ENCODE measurements around the gene GPR146.
"Not testable (repeated sequence)": the region's sequence is repeated elsewhere in the genome, so short reads cannot be mapped to it uniquely, and the experiment has no call there.

GPR146 gene

DNA sequence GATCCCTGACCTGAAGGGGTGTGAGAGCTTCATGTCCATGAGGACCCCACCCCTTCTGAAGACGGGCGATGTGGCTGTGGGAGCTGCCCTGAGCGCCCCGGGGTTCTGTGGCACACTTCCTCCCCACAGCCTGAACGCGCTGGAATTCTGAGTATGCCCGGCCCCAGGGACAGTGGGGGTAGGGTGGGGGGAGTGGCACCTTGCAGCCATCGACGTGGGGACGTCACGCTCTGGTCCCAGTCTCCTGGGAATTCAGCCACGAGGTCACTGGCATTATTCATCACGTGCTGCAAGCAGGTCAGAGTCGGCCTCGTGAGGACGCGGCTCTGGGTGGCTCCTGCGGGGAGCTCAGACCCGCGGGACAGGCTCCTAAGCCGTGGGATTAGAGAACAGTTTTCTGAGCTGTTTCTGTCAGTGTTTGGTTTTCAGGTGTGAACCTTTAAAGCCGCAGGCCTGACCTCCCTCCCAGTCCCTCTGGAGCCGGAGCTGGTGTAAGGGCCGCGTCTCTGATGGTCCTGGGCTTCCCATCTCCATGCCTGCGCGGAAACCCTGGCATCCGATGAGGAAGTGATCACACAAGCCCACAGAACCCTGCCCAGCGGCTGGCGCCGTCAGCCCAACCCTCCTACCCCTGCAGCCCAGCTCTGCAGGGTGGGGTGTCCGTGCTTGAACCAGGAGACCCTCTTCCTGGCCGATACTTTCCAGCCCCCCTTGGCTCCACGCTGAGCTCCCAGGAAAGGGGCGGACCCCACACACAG lies 16.1 kb downstream of the GPR146 start:
- no peak for DNase-seq

DNA sequence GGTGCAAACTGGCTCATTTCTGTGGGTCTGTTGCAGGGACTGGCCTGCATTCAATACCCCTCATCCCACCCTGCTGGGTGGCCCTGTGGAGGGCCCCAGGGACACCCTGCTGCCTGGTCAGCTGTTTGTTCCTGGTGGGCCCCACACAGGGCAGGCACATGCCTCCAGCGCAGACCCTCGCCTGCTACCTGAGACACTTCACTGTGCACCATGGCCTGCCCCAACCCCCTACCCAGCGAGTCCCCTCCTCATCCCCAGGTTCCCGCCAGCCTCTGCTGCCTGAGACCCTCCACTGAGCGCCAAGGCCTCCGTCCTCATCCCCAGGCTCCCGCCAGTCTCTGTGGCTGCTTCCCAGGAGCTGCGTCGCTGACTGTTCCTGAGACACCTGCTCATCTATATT lies 16.8 kb downstream of the GPR146 start:
- DNase-seq: no peak

DNA sequence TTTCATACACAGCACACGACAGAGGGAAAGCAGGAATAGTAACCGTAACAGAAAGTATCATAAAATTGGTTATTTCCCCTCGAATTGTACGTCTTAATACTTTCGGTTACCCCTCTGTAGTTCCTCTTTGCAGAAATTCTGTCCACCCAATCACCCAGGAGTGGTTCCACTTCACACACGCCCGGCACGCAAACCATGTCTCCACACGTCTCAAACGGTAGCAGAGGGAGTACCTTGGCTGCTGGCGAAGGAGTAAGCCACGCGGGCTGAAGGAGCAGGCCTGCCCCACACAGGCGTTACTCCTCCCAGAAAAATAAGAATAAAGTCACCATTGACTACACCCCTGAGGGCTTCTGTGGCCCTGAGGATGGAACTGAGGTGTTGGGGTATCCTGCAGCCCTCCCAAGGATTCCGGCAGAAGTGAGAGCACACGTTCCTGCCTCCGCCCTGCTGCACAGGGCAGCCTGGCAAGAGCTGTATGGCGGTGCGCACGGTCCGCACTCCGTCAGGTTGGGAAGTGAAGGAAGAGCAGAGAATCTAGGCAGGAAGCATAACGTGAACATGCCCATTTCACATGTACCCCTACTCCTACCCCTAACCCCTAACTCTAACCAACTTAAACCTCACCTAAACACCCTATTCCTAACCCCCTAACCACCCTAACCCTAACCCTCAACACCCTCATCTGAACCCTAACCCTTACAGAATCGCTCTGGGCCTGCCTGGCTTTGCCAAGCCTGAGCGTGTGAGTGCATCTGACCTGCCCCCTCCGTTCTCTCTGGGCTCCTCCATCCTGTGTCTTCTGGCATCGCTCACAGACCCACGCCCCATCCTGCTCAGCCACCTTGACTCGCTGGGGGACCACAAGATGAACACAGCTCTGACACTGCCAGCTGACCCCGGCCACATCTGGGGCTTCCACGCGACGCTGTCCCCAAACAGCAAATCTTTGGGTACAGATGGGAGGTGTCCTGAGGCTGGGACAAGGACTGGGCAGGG lies 18.2 kb downstream of the GPR146 start:
- DNase-seq: no peak

DNA sequence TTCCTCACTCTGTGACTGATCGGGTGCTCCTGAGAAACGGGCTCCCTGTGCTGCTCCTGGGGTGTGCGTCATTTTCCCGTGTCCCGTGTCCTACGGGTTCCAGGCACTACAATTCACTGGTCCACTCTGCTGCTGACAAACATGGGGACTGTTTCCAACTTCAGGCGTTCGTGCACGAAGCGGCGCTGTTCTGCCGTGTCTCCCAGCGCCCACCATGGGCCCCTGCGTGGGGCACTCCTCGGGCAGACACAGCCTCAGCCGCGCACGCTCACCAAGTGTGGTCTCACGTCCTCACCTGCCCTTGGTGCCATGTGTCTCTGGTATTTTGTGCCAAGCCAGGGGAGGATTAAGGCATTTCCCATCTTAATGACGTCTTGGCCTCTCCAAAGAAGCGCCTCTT lies 19.0 kb downstream of the GPR146 start:
- no peak for DNase-seq

DNA sequence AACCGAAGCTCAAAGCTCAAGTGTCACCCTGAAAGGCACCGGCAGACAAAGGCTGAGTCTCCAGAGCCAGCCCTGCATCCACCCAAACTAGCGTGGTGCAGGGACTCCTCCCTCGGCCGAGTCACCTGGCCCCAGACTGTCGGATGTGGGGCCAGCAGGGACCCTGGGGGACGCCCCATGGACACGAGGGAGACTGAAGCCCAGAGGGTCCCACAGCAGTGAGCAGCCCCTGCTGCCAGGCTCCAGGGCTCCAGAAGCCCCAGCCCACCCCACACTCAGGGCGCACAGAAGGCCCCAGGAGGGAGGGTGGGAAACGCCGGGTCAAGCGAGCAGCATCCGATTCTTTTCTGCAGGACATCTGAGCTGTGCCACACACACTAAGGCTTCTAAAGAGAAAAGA lies 20.2 kb downstream of the GPR146 start:
- DNase-seq: no peak

DNA sequence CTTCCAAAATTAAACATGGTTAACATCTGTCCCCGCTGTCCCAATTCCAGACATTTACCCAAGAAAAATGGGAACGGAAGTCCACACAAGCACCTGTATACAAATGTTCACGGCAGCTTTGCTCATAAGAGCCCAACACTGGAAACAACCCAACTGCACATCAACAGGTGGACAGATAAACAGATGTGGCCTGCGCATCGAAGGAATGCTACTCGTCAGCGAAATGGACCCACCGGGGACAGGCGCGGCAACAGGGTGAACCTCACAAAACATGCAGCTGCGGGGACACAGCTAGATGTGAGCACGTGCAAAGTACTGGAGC lies 20.9 kb downstream of the GPR146 start:
- DNase-seq: no peak

DNA sequence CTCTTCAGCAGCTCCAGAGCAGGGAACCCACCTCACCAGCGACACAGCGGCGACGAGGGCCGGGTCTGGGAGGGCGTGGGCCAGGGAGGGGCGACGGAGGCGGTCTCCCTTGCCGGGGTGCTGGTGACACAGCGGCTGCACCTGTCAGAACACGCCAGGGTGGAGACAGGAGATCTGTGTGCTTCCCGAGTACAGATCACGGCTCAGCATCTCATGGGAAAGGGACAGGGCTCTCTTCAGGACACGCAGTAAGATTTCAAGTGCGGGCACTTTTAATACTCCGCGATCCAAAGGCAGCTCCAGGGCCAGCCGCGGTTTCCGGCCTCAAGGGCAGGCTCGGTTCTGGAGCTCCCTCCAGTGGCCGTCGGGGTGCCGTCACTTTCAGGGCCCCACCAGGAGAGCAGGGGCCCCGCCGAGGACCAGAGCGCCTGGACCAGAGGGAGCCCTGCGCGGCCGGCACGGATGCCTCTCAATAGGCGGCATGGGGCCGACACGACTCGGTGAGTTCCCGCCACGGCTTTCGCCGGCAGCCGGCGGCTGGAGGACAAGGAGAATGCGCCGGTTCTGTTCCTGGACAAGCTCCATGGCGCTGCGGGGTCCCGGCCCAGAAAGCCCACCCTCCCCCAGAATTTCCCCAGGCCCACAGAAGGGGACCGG lies 21.4 kb downstream of the GPR146 start:
- peak; percentile 34 for DNase-seq

DNA sequence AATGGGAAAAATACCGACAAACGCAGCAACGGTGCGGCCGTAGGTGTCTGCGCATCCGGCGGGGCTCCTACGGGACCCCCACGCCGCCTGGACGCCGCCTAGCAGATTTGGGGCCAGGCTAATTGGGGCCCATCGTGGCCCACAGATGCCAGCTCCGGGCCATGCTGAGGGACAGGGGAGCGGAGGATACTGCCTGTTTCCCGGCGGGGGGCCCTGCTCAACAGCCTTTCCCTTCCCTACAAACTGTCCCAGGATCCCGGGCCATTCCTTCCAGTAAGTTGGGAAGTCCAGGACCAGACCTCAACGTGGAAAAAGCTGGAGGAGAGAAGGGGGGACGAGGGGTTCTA lies 21.9 kb downstream of the GPR146 start:
- no peak for DNase-seq

DNA sequence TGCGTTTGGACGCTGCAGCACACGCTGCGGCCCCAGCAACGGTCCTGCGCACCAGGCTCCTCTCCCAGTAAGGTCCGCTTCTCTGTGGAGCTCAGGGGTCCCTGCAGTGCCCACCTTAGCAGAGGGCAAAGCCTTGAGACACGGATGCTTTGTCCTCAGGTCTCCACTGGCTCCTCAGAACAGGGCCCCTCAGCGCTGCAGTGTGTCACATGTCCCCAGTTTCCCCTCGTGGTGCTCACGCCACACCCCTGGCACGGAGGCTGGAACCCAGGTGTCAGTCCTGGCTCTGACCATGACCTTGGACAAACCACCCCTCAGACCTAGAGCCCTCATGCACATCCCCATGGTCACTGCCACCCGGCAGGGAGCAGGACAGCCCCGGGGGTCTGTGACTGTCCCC lies 23.7 kb downstream of the GPR146 start:
- DNase-seq: no peak

DNA sequence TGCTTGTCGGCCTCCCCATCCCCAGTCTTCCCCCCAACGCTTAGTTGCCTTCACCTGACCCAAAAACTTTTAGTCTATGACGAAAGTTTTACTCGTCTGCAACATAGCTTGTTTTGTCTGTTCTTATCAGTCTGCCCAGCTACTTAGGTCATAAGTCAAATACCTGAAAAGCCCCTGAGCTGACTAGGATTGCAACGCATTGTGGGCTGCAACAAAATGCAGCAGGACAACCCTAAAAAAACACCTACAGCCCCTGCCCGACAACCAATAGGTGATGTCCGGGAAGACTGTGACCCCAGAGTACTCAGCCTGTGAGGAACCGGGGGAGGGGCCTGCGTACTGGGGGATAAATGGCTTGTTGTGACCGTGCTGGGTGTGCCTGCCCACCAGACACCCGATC lies 24.3 kb downstream of the GPR146 start:
- no peak for DNase-seq

DNA sequence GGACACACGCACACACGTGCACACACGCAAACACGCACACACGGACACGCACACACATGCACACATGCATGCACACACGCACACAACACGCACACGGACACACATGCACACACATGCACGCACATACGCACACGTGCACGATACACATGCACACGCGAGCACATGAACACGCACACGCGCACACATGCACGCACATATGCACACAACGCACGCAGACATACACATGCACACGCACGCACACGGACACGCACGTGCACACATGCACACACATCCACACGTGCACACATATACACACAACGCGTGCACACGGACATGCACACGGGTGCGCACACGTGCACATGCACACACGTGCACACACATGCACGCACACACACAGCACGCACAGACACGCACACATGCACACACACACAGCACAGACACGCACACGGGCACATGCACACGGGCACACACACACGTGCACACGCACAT lies 26.2 kb downstream of the GPR146 start:
- DNase-seq: no peak

DNA sequence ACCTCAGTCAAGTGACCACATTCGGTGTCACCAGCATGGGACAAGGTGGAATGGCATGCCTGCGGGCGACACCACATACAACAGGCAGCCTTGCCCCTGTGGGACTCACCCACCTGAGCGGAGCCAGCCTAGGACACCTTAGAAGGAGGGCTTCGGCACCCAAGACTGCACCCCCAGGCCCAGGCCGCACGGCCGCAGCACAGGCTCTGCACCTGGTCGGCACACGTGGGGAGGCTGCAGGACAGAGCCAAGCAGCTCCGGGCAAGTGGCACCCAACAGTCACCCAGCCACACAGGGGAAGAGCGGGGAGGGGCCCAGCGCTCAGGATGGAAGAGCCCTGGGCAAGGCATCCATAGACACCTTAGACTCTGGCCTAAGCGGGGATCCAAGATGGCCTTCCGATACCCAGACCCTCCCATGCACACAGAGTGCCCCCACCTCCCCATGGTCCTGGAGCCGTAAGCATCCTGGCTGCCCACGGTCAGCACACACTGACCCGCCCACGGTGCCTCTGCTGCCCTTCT lies 27.4 kb downstream of the GPR146 start:
- DNase-seq: no peak

DNA sequence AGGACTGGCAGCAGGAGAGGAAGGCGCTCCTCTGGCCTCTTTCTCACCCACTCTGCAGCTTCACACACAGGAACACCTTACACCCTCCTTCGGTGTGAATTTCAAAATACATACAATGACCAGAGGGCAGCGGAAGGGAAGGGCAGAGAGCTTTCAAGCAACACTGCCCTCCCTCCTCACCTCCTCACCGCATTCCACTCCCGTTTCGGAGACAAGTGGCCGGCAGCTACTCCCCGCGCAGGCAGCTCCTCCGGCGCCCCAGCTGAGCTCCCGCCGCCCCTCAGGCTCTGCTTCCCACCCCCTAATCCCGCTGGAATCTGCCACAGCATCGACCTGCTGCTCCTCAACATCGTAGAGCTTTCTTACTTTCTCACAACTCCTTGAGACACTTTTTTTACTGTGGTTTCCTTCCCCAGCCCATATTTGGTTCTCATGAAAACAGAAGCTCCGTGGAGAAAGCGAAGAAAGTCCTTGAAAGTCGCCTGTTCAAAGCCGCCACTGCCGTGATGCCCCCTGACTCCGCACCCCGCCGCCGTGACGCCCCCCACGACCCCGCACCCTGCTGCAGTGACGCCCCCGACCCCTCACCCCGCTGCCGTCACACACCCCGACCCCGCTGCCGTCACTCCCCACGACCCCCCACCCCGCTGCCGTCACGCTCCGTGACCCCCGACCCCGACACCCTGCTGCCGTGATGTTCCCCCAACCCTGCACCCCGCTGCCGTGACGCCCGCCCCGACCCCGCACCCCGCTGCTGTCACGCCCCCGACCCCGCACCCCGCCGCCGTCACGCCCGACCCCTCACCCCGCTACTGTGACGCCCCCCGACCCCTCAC lies 29.0 kb downstream of the GPR146 start:
- no peak for DNase-seq

DNA sequence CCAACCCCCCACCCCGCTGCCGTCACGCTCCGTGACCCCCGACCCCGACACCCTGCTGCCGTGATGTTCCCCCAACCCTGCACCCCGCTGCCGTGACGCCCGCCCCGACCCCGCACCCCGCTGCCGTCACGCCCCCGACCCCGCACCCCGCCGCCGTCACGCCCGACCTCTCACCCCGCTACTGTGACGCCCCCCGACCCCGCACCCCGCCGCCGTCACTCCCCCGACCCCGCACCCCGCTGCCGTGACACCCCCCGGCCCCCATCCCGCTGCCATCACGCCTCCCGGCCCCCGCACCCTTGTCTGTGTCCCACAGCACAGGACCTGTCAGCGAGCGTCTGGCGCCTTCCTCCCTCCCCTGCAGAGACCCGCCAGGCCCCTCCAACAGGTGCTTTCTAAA lies 29.7 kb downstream of the GPR146 start:
- not testable (repeated sequence) for DNase-seq

DNA sequence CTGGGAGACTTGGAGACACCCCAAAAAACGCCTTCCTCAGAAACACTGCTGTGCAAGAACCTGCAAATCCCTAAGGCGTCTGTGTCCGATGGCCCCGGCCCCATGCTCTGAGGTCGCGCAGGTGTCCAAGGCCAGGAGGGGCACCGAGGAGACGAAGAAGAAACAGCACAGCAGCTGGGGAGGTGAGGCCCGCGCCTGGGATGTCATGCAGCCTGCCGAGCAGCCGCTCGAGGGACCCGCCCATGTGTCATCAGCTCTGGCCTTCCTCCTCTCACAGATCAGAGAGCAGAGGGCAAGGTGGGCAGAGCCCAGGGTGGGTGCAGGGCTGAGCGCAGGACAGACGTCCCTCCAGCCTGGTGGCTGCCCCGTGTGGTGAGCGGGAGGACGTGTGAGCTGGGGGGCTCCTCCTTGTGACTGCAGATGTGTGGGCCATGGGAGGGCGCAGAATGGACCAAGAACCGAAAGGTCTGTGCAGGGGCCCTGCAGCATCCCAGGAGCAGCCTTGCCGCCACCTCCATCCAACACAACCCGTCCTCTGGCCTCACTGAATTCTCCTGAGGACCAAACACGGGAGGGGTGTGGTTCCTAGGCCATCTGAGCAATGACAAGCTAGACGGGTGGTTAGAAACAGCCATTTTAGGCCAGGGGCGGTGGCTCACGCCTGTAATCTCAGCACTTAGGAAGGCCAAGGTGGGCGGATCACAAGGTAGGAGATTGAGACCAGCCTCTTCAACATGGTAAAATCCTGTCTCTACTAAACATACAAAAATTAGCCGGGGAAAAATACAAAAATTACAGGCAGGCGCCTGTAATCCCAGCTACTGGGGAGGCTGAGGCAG lies 30.5 kb downstream of the GPR146 start:
- no peak for DNase-seq

DNA sequence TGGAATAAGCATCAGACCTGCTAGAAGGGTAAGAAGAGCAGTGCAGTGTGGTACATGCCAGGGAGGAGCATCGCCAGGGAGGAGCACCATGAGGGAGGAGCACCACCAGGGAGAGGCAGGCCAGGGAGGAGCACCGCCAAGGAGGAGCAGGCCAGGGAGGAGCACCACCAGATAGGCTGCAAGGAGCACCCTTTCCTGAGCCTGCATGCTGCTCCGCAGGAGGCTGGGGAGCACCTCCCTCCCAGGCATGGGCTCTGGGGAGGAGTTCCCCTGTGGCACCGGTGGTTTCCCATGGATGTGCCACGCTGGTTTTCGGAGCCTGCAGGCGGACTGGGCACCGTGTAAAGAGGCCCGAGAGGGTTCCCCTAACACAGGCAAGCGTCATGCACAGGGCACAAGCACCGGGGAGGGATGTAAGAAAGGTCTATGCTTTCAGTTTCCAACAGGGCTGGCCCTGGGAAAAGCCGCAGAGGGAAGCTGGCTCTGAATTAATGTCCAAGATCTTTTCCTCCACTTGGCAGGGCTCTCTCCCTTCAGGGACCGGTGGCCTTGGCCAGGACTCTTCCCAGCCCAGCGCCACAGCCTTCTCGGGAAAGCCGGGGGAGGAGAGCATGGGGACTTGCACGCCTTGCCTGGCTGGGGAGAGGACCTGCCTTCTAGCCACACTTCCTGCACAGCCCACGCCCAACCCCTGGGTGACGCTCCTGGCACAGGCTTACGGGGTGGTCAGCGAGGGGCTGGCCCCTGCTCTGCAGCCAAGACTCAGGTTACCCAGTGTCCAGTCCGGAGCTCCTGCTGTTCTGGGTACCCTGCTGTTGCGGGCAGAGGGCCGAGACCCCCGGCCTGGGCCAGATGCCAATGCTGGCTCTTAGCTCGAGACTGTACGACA lies 32.1 kb downstream of the GPR146 start:
- no peak for DNase-seq

DNA sequence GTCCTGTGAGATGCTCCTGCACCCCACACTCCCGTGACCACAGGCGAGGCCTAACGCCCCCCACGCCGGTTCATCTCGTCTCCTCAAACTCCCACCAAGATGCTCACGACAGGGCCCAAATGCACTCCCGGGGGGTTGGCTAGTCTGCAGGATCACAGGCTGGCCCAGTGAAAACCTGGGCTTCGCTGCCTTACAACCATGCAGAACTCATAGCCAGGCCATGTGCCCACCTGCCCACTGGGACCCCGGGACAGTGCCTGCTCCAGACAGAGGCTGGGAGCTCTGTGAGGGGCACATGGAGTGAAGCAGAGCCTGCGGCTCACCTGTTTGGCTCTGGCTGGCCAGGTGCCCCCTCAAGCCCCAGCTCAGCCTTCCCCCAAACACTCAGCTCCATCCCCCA lies 34.2 kb downstream of the GPR146 start:
- no peak for DNase-seq

DNA sequence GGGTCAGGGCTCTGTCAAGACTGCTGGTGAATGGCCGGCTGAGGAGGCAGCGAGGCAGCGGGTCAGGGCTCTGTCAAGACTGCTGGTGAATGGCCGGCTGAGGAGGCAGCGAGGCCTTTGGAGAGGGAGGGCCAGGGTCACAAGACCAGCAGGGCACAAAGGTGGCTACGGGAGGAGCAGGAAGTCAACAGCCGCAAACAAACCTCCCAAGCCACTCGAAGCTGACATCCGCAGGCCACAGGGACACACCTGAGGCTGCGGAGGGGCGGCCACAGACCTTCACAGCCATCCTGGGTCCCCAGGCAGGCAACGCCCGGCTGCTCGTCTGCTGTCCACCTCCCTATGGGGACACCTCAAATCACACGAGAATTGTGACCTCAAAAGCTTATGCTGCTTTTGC lies 34.6 kb downstream of the GPR146 start:
- DNase-seq: no peak

DNA sequence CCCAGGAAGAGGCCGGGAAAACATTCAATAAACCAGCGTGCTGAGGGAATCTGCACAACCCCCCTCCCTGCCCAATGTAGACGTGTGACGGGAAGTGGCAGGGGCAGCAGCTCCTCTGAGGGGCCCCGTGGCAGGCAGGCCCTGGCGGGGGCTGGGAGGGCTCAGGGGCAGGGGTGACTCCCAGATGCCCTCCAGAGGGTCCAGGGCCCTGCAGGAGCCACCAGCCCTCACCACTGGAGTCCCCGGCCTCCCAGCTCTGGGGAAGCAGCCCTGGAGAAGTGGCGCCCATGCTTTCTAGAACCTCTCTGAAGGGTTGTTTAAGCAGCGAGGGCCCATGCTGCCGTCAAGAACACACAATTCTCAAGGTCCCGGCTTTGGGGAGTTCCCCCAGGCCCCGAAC lies 35.2 kb downstream of the GPR146 start:
- no peak for DNase-seq

DNA sequence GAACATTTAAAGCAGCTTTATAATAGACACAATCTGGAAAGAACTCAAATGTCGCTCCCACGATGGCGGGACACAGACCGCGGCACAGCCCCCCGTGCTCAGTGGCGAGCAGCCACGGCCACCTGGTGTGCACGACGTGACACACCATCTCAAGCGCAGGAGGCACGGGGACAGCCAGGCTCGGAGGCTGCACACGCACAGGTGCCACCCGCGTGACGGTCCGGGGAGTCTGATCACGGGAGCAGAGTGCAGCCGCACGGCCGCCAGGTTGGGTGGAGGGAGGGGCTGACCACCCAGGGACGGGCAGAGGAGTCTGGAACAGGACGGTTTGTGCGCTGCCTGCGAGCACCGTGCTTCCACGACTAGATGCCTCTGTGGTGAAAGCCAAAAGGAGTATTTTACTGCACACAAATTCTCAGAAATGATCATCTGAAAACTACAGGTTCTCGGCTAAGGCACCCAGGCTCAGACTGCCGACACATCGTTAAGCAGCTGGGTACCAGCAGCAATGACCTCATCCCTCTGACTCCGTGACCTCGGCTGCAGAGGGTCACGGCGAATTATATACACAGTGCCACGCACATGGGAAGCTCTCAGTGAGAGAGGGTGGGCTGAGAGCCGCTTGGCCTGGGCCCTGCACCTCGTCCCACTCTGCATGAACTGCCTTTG lies 36.0 kb downstream of the GPR146 start:
- DNase-seq: no peak

All from NCI-H2171 (cell line).